Cardiac fibroblast (primary cell): ENCODE measurements around the gene OSBPL10.

Experiments used
- DNase-seq, 2 donors: peaks; one replicate each; pipeline versions ENCODE4 v3.0.0 to v3.0.0-alpha.2; 2010; ENCODE audit warnings: low read depth in 2 of 2
- H3K4me3 ChIP-seq, 2 donors: replicated peaks in 1 of 2; 1 replicate in 1 of 2; 2 replicates in 1 of 2; pipeline ENCODE4 v1.5.1; 2011; ENCODE audit warnings: low read depth in 2 of 2, low read length in 2 of 2, mild to moderate bottlenecking in 2 of 2, moderate library complexity in 1 of 2
- CTCF ChIP-seq: IDR thresholded peaks from one replicate; pipeline ENCODE4 v1.5.1; 2011; ENCODE audit warnings: low read depth, mild to moderate bottlenecking, low read length, inconsistent platforms

The OSBPL10 gene

DNA sequence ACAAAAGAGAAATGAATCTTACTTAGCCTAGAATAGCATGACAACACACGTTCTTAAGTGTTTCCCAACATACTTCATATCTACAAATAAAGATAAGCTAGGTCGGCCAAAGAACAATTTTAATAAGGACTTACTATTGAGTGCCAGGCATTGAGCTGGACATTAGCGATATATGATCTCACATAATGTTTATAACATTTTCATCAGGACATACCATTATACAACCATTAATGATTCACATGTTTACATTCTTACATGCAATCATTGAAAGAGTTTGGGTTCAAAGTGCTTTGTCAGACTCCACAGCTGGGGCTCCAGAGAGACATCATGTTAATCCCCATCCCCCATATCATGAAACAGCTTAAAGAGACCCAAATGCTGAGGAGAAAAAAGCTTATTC is 259.4 kb downstream of the OSBPL10 start:
- no peak overlapping the region for H3K4me3 ChIP-seq
- no peak for TF ChIP-seq CTCF
- no peak for DNase-seq

GRCh38 chr3:31714495-31715280 is 266.4 kb downstream of the OSBPL10 start:
- no peak for TF ChIP-seq CTCF
- no peak overlapping the region for H3K4me3 ChIP-seq
- DNase-seq = no peak

DNA sequence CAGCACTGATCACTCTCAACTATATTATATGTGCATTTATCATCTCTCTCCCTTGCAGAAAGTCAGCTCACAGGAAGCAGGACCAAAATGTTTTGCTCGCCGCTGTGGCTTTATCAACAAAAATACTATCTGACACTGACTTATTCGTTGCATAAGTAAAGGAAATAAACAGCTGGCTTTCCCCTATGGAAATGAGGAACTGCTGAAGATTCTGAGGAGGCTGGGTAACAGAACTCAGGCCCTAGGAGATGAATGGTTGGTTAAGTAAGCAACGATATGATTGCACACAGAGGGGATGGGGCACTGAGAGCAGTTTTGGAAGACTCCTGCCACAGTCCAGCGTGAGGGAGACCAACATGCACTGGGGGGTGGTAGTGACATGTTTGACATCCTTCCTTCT is 267.2 kb downstream of the OSBPL10 start:
- DNase-seq = no peak
- TF ChIP-seq CTCF = no peak
- no peak overlapping the region for H3K4me3 ChIP-seq

- DNase-seq = peak in 1 of 2 donors; percentile 26
- no peak for TF ChIP-seq CTCF
- H3K4me3 ChIP-seq = no peak overlapping the region
Measured at GRCh38 chr3:31710123-31710803, 270.8 kb downstream of the OSBPL10 start.

DNA sequence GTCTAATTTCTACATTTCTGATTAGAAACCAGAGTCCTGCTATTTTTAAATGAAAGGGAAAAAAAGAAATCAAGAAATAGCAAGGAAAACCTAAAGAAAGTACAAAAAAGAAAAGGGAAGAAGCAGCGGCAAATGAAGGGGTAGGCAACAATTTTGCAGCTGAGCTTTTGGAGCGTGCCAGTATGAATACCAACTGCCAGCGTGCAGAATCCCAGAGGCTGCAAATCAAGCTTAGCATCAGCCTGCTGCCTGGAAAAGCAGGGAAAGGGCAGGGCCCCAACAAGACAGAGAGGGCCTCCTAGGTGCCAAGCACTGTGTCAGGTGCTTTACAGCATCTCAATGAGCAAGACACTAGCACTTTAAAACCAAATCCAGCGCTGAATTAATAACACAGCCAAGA is 271.5 kb downstream of the OSBPL10 start:
- DNase-seq = no peak
- TF ChIP-seq CTCF = no peak
- no peak overlapping the region for H3K4me3 ChIP-seq

GRCh38 chr3:31709005-31709404 is 272.1 kb downstream of the OSBPL10 start:
- TF ChIP-seq CTCF = no peak
- no peak overlapping the region for H3K4me3 ChIP-seq
- DNase-seq = peak in 1 of 2 donors; percentile 45
